Measurements from ENCODE around the gene SCYGR3.

- TF ChIP-seq CTCF (IDR thresholded peaks at IDR 0.05) (no peak), EP300 (IDR thresholded peaks at IDR 0.05) (no peak)
Observed at GRCh38 chr2:227614246-227614645, 394 bp downstream of the SCYGR3 start.

All from upper lobe of left lung (tissue), 4 donors.